Measurements from ENCODE around the gene ITGAL. TPM values are rescaled to one million over a fixed set of nuclear protein-coding genes. Genes with fewer than 3 reads are reported as not detected.

ITGAL gene
- total and polyA plus RNA-seq, 2 of the 13 experiments (the other 11 are each of a cell fraction or from before 2014, with no cell fraction given): 0.86 to 1.2 TPM

DNA sequence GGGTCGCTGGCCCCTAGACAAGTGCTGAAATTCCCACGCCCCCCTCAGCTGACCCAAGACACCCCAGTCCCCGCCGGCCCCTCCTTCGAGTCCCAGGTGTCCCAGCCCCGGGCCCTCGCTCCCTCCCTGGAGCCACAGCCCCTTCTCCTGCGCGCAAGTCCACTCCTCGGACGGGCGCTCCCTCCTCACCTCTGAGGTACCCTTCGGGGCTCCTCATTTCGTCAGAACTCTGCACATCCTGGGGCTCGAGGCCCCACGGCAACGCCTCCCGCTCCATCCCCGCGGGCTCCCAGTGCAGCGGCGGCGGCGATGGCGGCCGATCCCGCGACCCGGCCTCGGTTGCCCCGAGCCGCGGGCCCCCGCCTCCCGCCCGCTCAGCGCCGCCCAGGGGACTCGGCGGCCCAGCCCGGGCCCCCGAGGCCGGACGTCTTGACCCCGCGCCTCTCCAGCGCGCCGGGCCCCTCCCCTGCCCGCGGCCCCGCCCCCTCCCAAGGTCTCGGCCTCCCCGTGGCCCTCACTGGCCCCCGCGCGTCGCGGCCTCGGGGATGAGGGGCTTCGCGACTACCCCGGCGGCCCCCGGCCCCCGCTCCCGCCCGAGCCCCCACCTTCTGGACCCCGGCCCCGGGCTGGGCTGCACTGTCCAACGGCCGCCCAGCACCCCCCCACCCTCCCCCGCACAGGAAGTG, 53.7 kb downstream of the ITGAL start, which contains the start of gene ZNF768 (continued):
- TF ChIP-seq, protein P1, sequence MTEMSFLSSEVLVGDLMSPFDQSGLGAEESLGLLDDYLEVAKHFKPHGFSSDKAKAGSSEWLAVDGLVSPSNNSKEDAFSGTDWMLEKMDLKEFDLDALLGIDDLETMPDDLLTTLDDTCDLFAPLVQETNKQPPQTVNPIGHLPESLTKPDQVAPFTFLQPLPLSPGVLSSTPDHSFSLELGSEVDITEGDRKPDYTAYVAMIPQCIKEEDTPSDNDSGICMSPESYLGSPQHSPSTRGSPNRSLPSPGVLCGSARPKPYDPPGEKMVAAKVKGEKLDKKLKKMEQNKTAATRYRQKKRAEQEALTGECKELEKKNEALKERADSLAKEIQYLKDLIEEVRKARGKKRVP (CRISPR knock-in tag; IDR thresholded peaks at IDR 0.05): 0 out of 4 replicates have a peak, but pooled peaks of 1 of the 2 experiments have one; percentile 8
- no peak for TF ChIP-seq FOXA3 (CRISPR knock-in tag; IDR thresholded peaks at IDR 0.05)
- TF ChIP-seq SETDB1 (CRISPR knock-in tag; IDR thresholded peaks at IDR 0.05; ENCODE audit: borderline replicate concordance): no peak
- 0 out of 2 replicates have a peak, but pooled peaks have one; percentile 25 for TF ChIP-seq ZFP36L1 (CRISPR knock-in tag; IDR thresholded peaks at IDR 0.05)
- no peak for TF ChIP-seq FOXK2 (IDR thresholded peaks at IDR 0.05)
- TF ChIP-seq, protein P2, sequence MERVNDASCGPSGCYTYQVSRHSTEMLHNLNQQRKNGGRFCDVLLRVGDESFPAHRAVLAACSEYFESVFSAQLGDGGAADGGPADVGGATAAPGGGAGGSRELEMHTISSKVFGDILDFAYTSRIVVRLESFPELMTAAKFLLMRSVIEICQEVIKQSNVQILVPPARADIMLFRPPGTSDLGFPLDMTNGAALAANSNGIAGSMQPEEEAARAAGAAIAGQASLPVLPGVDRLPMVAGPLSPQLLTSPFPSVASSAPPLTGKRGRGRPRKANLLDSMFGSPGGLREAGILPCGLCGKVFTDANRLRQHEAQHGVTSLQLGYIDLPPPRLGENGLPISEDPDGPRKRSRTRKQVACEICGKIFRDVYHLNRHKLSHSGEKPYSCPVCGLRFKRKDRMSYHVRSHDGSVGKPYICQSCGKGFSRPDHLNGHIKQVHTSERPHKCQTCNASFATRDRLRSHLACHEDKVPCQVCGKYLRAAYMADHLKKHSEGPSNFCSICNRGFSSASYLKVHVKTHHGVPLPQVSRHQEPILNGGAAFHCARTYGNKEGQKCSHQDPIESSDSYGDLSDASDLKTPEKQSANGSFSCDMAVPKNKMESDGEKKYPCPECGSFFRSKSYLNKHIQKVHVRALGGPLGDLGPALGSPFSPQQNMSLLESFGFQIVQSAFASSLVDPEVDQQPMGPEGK (CRISPR knock-in tag; IDR thresholded peaks at IDR 0.05): peak; percentile 45; the same call in 1 of the 2 replicates
- 0 out of 2 replicates have a peak, but pooled peaks have one; percentile 22 for TF ChIP-seq ZNF205 (CRISPR knock-in tag; IDR thresholded peaks at IDR 0.05)
- no peak for TF ChIP-seq ZNF670 (CRISPR knock-in tag; IDR thresholded peaks at IDR 0.05; ENCODE audit: borderline replicate concordance)
- TF ChIP-seq, protein P3, sequence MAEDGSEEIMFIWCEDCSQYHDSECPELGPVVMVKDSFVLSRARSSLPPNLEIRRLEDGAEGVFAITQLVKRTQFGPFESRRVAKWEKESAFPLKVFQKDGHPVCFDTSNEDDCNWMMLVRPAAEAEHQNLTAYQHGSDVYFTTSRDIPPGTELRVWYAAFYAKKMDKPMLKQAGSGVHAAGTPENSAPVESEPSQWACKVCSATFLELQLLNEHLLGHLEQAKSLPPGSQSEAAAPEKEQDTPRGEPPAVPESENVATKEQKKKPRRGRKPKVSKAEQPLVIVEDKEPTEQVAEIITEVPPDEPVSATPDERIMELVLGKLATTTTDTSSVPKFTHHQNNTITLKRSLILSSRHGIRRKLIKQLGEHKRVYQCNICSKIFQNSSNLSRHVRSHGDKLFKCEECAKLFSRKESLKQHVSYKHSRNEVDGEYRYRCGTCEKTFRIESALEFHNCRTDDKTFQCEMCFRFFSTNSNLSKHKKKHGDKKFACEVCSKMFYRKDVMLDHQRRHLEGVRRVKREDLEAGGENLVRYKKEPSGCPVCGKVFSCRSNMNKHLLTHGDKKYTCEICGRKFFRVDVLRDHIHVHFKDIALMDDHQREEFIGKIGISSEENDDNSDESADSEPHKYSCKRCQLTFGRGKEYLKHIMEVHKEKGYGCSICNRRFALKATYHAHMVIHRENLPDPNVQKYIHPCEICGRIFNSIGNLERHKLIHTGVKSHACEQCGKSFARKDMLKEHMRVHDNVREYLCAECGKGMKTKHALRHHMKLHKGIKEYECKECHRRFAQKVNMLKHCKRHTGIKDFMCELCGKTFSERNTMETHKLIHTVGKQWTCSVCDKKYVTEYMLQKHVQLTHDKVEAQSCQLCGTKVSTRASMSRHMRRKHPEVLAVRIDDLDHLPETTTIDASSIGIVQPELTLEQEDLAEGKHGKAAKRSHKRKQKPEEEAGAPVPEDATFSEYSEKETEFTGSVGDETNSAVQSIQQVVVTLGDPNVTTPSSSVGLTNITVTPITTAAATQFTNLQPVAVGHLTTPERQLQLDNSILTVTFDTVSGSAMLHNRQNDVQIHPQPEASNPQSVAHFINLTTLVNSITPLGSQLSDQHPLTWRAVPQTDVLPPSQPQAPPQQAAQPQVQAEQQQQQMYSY (CRISPR knock-in tag; IDR thresholded peaks at IDR 0.05): 0 out of 2 replicates have a peak, but pooled peaks have one; percentile 22
- TF ChIP-seq YEATS2 (CRISPR knock-in tag; IDR thresholded peaks at IDR 0.05; ENCODE audit: borderline replicate concordance): no peak
- peak; percentile 10; the same call in 1 of the 2 replicates for TF ChIP-seq KDM2A (CRISPR knock-in tag; IDR thresholded peaks at IDR 0.05; ENCODE audit: borderline replicate concordance, low read depth)
- TF ChIP-seq KLF6 (CRISPR knock-in tag; IDR thresholded peaks at IDR 0.05): 0 out of 2 replicates have a peak, but pooled peaks have one; percentile 22
- peak; percentile 78; the same call in 1 of the 2 replicates for TF ChIP-seq AKAP8 (CRISPR knock-in tag; IDR thresholded peaks at IDR 0.05)
- TF ChIP-seq YY1 (IDR thresholded peaks at IDR 0.05; ENCODE audit: insufficient read depth, insufficient replicate concordance, low read depth, low read length): peak; percentile 48
- 0 out of 2 replicates have a peak, but pooled peaks have one; percentile 15 for TF ChIP-seq ZSCAN25 (CRISPR knock-in tag; IDR thresholded peaks at IDR 0.05)
- TF ChIP-seq BCL6 (CRISPR knock-in tag; IDR thresholded peaks at IDR 0.05): no peak
- TF ChIP-seq, protein P4, sequence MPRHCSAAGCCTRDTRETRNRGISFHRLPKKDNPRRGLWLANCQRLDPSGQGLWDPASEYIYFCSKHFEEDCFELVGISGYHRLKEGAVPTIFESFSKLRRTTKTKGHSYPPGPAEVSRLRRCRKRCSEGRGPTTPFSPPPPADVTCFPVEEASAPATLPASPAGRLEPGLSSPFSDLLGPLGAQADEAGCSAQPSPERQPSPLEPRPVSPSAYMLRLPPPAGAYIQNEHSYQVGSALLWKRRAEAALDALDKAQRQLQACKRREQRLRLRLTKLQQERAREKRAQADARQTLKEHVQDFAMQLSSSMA (CRISPR knock-in tag; IDR thresholded peaks at IDR 0.05): no peak
- 0 out of 2 replicates have a peak, but pooled peaks have one; percentile 16 for TF ChIP-seq ZNF589 (CRISPR knock-in tag; conservative IDR thresholded peaks at IDR 0.05)
- TF ChIP-seq SOX5 (CRISPR knock-in tag; IDR thresholded peaks at IDR 0.05; ENCODE audit: borderline replicate concordance): no peak
- peak; percentile 42; the same call in 1 of the 2 replicates for TF ChIP-seq ZNF263 (CRISPR knock-in tag; IDR thresholded peaks at IDR 0.05)
- TF ChIP-seq POLR2AphosphoS5 (IDR thresholded peaks at IDR 0.05; ENCODE audit: low read depth, low read length): peak; percentile 47; the same call in 1 of the 2 replicates
- TF ChIP-seq HOXA5 (CRISPR knock-in tag; IDR thresholded peaks at IDR 0.05): 0 out of 2 replicates have a peak, but pooled peaks have one; percentile 7
- peak; percentile 64; the same call in 1 of the 2 replicates for TF ChIP-seq KDM3A (CRISPR knock-in tag; IDR thresholded peaks at IDR 0.05; ENCODE audit: low read depth)
